IPS-11a (cell line): ENCODE results near the gene ANO7.

ENCODE experiments used
- H3K4me3 ChIP-seq: one replicate; pipeline ENCODE4 v1.5.1; 2013; ENCODE audit warnings: low read depth, low read length, control low read depth

Gene ANO7

GRCh38 chr2:241188361-241189092 is at the start of gene ANO7:
Gene ANO7, plus strand, starts transcription at chr2:241188677. Its CDS starts 1,387 bp downstream, at chr2:241190064.
- no peak within 1 kb of the TSS for H3K4me3 ChIP-seq

DNA sequence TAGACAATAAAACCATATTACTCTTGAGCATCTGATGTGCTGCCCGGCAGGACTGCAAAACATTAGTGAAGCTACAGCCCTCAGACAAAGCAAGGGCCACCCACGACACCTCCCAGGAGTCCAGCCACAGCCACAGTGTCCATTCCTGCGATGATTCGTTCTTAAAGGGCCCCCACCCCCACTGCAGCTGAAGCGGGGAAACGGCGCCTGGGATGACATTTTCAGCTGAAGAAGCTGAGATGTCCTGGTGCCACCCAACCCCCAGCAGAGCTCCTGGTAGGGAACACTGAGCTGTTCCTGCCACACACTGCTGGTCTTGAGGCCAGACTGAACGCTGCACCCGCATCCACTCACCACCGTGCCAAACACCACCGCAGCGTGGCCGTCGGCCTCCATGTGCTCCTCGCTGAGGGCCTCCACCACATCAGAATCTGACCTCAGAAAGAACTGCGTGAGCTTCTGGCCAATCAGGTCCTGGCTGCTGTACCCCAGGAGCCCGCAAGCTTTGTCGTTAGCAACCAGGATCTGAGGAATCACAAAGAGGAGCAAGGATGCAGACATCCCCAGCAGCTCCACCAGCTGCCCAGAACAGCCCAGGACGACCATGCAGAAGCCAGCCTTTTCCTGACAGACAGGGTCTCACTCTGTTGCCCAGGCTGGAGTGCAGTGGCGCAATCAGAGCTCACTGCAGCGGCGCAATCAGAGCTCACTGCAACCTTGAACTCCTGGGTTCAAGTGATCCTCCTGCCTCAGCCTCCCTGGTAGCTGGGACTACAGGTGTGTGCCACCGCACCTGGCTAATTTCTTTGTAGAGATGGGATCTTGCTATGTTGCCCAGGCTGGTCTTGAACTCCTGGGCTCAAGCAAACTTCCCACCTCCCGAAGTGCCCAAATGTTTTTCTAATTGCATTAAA is 48.7 kb upstream of the ANO7 start:
- H3K4me3 ChIP-seq, result no peak overlapping the region

DNA sequence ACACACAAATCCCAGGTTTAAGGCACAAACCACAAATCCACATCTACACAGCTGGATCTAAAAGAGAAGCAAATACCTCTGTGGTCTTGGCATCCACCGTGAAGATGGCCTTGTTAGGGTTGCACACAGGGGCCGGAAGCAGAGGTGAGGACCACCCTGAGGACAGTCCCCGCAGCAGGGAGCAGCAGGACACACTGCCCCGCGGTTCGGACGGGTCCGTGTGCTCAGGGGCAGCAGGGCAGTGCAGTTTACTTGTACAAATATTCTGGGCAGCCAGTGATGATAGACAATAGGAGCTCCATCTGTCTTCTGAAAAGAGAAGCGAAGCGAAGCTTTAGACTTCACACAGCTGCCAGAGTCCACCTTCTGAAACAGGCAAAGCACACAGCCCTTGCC is 48.0 kb upstream of the ANO7 start:
- H3K4me3 ChIP-seq, result no peak overlapping the region

GRCh38 chr2:241141214-241141770 is 47.2 kb upstream of the ANO7 start:
- H3K4me3 ChIP-seq, result no peak overlapping the region

DNA sequence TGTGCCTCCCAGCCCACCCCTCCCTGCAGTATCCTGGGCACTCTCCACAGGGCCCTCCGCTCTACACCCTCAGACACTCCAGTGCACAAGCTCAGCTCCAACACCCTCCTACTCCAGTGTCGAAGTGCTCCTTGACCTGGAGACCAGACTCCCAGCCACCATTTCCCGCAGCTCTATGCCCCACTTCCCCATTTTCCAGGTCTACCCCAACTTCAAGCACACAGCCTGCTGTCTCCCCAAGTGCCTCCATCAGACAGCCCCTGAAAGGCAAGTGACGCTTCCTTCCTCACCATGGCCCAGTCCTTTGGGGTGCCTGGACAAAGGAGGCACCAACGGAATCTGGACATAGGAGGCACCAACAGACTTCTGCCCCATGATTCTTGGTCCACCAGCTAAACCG is 46.4 kb upstream of the ANO7 start:
- no peak overlapping the region for H3K4me3 ChIP-seq

DNA sequence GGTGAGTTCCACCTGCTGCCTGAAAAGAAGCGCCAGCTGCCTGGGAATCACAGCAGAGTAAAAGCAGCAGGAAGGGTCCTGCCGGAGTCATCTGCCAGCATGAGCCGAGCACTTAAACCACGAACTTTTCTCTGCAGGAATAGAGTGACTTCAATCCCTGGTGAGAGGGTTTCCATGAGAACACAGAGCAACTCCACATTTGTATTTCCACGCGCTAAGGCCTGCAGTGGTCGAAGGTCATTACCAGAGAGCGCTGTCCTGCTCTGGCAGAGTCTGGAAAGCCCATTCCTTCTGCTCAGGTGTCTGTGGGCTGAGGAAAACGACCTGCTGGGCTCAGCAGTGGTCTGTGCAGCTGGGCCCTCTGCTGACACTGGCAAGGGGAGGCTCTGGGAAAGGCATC is 45.9 kb upstream of the ANO7 start:
- no peak overlapping the region for H3K4me3 ChIP-seq

DNA sequence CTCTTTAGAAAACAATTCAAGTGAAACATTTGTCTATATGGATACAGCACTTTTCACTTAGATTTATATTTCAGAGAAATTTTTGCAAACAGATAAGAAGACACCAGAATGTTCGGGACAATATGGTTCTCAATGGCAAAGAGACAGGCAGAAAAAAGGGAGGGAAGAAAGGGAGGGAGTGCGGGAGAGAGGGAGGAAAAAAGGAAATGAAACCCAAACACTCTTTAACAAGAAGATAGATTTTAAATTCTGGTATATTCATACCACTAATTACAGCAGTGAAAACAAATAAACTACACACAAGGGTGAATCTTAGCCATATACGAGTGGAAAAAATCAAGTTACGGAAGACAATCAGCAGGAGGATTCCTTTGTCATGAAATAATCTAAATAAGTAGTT is 42.2 kb upstream of the ANO7 start:
- no peak overlapping the region for H3K4me3 ChIP-seq

- no peak overlapping the region for H3K4me3 ChIP-seq
Observed at GRCh38 chr2:241147336-241147735, 41.1 kb upstream of the ANO7 start.

DNA sequence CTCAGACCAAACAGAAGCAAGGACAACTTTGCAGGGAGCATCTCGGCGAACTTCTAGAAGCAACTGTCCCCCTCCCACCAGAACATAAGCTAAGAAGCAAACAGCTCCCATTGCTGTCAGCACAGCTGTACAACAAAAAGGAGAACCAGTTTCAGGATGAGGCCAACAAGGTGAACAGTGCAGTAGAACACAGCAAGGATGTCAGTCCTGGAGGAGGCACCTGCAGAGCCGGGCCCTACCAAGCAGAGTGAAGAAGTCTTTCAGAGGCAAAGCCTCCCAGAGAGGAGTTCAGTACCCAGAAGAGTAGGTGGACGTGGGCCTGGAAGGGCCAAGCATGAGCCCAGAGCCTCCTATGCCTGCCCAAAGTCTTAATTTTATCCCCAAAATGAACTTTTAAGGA is 40.2 kb upstream of the ANO7 start:
- no peak overlapping the region for H3K4me3 ChIP-seq

- peak within 1 kb of the TSS; percentile 78 for H3K4me3 ChIP-seq
Observed at GRCh38 chr2:241148891-241149674, 39.4 kb upstream of the ANO7 start, which contains the start of gene PASK. Gene PASK, minus strand, starts transcription at chr2:241149472. Its CDS starts 6,440 bp downstream, at chr2:241143032.

DNA sequence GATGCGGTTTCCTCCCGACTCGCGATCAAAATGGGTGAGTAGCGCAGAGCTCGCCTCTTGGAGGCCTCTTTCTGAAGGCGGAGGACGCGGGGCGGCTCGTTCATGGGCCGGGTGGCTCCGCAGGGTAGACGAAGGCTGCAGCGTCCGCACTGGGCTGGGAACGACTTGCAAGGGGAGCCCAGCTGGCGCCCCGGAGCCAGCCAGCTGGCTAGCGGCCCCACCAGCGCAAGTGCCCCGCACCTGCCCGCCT is 38.9 kb upstream of the ANO7 start:
- peak overlapping the region; percentile 78 for H3K4me3 ChIP-seq

DNA sequence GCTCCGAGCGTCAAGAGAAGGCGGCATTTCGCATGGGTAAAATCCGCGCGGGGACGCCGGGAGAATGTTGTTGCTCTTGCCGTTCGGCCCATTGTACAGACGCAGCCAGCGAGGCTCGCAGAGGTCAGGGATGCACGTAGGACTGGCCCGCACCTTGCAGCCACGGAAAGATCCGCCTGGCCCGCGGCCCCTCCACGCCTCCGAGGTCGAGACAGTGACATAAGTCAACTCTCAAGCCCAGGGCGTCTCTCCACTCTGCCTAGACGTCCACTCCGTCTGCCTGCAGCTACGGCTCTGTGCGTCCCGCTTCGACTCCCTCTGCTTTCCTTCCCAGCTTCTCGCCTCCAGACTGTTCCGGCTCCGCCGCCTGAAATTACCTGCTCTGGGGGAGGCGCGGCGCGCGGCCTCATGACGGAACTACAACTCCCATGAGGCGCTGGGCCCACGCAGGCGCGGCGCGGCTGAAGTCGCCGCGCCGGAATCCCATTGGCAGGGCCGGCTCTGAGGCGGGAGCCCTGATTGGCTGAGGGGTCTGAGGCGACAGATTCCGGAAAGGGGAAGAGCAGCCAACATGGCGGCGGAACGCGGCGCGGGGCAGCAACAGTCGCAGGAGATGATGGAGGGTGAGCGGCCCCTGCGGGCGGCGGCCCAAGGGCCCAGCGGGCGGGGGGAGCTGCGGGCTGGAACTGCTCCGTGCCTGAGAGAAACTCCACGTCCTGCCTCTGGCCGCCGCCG is 38.4 kb upstream of the ANO7 start, which contains the start of gene PPP1R7:
Gene PPP1R7 (plus strand): TSS at position 543 of the 735 bp plus-strand sequence. CDS start 29 bp downstream, at position 572.
- H3K4me3 ChIP-seq, result peak within 1 kb of the TSS; percentile 78

DNA sequence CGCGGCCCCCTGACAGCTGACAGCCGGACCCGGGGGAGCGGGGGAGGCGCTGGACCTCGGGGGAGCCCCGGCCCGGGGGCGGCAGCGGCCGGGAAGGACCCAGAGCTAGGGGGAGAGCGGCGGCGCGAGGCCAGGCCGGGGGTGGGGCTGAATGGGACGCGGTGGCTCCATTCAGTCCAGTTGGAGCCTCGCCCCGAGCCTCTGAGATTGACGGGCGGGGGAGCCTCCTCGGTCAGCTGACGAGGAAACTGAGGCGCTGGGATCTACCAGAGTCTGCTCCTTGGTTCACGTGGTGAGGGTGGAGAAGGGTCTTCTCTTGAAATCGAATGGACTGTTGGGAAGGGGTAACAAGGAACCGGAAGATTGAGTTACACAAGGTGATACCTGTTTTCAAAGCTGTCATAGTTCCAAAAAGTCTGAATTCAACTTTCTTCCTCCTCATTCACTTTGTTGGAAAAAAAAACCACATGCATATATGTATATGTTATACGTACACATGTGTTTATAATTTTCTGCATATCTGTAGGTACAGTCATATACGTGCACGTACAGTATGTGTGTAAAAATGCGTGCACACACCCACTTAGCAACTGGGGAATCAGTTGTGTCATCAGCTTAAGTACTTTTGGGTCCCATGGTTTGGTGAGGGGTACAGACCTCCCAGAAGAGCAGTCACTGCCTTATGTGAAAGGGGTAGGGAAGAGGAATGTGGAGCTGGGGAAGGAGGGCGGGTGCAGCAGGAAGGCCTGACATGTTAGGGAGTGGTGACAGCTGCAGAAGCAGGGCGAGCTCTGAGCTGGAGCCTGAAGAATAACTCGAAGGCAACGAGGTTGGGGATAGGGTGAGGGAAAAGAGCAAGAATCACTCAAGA is 37.6 kb upstream of the ANO7 start:
- H3K4me3 ChIP-seq, result peak overlapping the region; percentile 64

- H3K4me3 ChIP-seq, result no peak overlapping the region
Observed at GRCh38 chr2:241151934-241152660, 36.4 kb upstream of the ANO7 start.

DNA sequence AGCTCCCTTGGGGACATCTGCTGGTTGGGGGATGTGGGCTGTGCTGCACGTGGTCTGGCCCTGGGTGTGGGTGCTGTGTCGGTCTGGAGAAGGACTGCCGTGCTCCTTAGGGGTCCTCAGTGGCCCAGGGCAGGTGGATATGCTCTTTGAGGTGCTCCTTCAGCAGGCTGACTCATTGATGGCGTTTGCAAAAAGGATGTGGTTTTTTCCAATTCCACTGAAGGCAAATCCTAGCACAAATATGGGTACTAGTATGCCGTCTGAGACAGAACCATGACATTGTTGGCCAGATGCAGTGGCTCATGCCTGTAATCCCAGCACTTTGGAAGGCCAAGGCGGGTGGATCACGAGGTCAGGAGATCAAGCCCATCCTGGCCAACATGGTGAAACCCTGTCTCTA is 34.9 kb upstream of the ANO7 start:
- H3K4me3 ChIP-seq, result no peak overlapping the region

GRCh38 chr2:241154915-241155314 is 33.6 kb upstream of the ANO7 start:
- no peak overlapping the region for H3K4me3 ChIP-seq

DNA sequence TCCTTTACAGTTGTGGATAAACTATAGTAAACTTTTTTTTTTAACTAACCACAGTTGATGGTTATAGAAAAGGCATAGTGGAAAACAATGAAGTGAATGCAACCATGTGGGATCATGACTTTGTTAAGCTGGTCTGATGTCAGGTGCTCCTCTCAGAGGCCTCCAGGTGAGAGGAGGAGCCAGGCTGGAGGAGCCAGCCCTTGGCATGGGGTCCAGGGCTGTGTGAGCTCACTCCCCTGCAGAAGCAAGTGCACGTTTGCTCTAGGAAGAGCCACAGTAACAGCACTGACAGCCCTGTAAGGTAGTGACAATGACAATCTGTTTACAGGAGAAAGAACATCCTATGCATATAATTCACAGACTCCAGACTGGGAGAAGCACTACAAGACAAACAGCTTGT is 32.5 kb upstream of the ANO7 start:
- H3K4me3 ChIP-seq, result no peak overlapping the region

GRCh38 chr2:241156971-241157441 is 31.5 kb upstream of the ANO7 start:
- H3K4me3 ChIP-seq, result no peak overlapping the region
